K562 (cell line): ENCODE results near the gene KRT36. TPM values are rescaled to one million over a fixed set of nuclear protein-coding genes. Genes with fewer than 3 reads are reported as not detected.

Experiments used
- ATF6 ChIP-seq: sonication (generic); formaldehyde crosslinking; IDR thresholded peaks from 2 replicates; pipeline ENCODE4 v1.4.0; 2020; ENCODE audit warnings: mild to moderate bottlenecking, missing genetic modification reagents
- E2F8 ChIP-seq: fragments of 450-650 bp; IDR thresholded peaks from 2 replicates; pipeline ENCODE4 v1.7.1; 2018; ENCODE audit warnings: mild to moderate bottlenecking, low read depth; ENCODE audit not compliant: partially characterized antibody
- HDAC6 ChIP-seq: IDR thresholded peaks from 2 replicates; pipeline ENCODE4 v1.6.1; 2012; ENCODE audit warnings: low read depth, mild to moderate bottlenecking, control low read depth, inconsistent platforms, low read length, moderate library complexity
- L3MBTL2 ChIP-seq: fragments of 450-650 bp; IDR thresholded peaks from 2 replicates; pipeline ENCODE4 v1.6.1; 2016; ENCODE audit warnings: mild to moderate bottlenecking, moderate library complexity
- MYC ChIP-seq, 2 experiments: fragments of 250-450 bp in 1 of 2; sonication (Bioruptor Pico) in 1 of 2; IDR thresholded peaks; 2 replicates each; pipeline versions ENCODE4 v1.5.1 to v1.6.1; 2012 to 2021; ENCODE audit warnings: low read depth in 2 of 2, borderline replicate concordance in 1 of 2, improper control_type of control experiment in 1 of 2, low read length in 1 of 2, mild to moderate bottlenecking in 1 of 2, moderate library complexity in 1 of 2
- NEUROD1 ChIP-seq: fragments of 150-350 bp; IDR thresholded peaks from 2 replicates; pipeline ENCODE4 v1.6.1; 2014; ENCODE audit warnings: borderline replicate concordance, low read length, low read depth; ENCODE audit not compliant: partially characterized antibody
- SAFB ChIP-seq: fragments of 200-400 bp; formaldehyde crosslinking; IDR thresholded peaks from 2 replicates; pipeline ENCODE4 v1.6.1; 2017; ENCODE audit warnings: low read depth, low read length, borderline replicate concordance
- VEZF1 ChIP-seq: fragments of 200-800 bp; sonication (Bioruptor generic); IDR thresholded peaks from 2 replicates; pipeline ENCODE4 v1.6.1; 2017; ENCODE audit warnings: missing genetic modification characterization, missing compliant biosample characterization
- ZNF165 ChIP-seq: fragments of 250-450 bp; sonication (Bioruptor Pico); IDR thresholded peaks from 2 replicates; pipeline ENCODE4 v1.4.0; 2020; ENCODE audit warnings: borderline replicate concordance
- polyA plus RNA-seq, 8 experiments: library from polyadenylated mRNA; depleted of rRNA in 4 of 8; stranded (reverse) in 5 of 8; unstranded in 3 of 8; fragments of >200 nt; fragmentation: Nextera tagmentation in 2 of 8; fragmentation: Illumina TruSeq in 1 of 8; extraction: Ambion mirVana in 2 of 8; extraction: Trizol in 1 of 8; gene quantifications; 2 replicates each; pipeline versions ENCODE4 v1.2.1 to v1.2.3, GENCODE V29; 2011 to 2014; ENCODE audit warnings: inconsistent platforms in 1 of 8, missing spikeins in 1 of 8
- total RNA-seq, 7 experiments: library from RNA; depleted of rRNA in 6 of 7; stranded (reverse); fragments of >200 nt in 6 of 7; fragmentation: Illumina TruSeq in 2 of 7; extraction: Trizol in 2 of 7; gene quantifications; 2 replicates each; pipeline versions ENCODE4 v1.2.1 to v1.2.3, GENCODE V29; 2011 to 2021; ENCODE audit warnings: low replicate concordance in 1 of 7
- TF ChIP-seq, protein P1 (sequence below): fragments of 450-650 bp; IDR thresholded peaks from 2 replicates; pipeline ENCODE4 v1.6.1; 2016; ENCODE audit warnings: low read depth

Gene KRT36
- total and polyA plus RNA-seq, 9 of the 15 experiments (the other 6 are each of a cell fraction or from before 2014, with no cell fraction given), result 0.04 TPM; not detected in 8

DNA sequence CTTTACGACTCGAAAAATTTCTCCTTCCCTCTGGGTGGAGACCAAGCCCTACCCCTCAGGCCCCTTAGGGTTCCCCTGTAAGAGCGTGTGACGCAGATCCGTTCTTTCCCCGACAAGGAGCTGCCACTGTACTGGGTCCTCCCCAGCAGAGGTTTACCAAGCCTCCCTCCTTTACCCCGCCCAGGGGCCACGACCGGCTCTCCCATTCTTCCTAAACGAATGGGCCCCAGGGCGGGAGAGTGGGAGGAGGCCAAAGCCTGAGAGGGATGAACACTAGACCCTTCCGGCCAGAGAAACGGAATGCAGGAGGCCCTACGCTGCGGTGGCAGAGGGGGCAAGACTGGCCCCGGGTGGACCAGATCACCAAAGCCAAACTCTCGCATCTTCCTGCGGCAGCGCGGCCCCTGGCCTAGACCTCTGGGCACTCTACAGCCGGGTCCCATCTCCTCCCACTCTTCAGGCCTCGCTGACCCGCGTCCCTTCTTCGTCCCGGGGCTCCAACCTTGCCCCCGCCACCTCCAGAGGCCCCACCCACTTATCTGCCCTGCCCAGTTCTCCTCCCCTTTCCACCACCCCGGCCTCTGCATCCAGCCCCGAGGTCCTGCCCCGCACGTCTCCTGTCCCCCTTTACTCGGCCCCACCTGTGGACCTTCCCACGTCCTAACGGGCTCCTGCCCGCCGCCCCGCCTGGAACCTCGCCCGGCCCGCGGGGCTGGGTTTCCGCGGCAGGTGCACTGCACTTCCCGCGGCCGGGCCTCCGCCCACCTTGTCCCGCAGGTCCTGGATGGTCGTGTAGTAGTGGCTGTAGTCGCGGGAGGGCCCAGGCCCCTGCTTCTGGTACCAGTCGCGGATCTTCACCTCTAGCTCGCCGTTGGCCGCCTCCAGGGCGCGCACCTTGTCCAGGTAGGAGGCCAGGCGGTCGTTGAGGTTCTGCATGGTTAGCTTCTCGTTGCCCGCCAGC lies 37.6 kb upstream of the KRT36 start (continued):
- TF ChIP-seq HDAC6, result no peak
- TF ChIP-seq MYC (IDR thresholded peaks at IDR 0.05; ENCODE audit: low read depth, low read length), result no peak
- TF ChIP-seq MYC (CRISPR knock-in tag; IDR thresholded peaks at IDR 0.05; ENCODE audit: borderline replicate concordance, low read depth), result no peak
- 0 out of 2 replicates have a peak, but pooled peaks have one; percentile 35 for TF ChIP-seq ATF6 (CRISPR knock-in tag)
- TF ChIP-seq L3MBTL2, result no peak
- peak; percentile 64; the same call in 1 of the 2 replicates for TF ChIP-seq VEZF1
- TF ChIP-seq ZNF165 (CRISPR knock-in tag), result no peak
- TF ChIP-seq E2F8, result no peak
- TF ChIP-seq NEUROD1, result no peak
- TF ChIP-seq SAFB, result no peak
- TF ChIP-seq, protein P1, sequence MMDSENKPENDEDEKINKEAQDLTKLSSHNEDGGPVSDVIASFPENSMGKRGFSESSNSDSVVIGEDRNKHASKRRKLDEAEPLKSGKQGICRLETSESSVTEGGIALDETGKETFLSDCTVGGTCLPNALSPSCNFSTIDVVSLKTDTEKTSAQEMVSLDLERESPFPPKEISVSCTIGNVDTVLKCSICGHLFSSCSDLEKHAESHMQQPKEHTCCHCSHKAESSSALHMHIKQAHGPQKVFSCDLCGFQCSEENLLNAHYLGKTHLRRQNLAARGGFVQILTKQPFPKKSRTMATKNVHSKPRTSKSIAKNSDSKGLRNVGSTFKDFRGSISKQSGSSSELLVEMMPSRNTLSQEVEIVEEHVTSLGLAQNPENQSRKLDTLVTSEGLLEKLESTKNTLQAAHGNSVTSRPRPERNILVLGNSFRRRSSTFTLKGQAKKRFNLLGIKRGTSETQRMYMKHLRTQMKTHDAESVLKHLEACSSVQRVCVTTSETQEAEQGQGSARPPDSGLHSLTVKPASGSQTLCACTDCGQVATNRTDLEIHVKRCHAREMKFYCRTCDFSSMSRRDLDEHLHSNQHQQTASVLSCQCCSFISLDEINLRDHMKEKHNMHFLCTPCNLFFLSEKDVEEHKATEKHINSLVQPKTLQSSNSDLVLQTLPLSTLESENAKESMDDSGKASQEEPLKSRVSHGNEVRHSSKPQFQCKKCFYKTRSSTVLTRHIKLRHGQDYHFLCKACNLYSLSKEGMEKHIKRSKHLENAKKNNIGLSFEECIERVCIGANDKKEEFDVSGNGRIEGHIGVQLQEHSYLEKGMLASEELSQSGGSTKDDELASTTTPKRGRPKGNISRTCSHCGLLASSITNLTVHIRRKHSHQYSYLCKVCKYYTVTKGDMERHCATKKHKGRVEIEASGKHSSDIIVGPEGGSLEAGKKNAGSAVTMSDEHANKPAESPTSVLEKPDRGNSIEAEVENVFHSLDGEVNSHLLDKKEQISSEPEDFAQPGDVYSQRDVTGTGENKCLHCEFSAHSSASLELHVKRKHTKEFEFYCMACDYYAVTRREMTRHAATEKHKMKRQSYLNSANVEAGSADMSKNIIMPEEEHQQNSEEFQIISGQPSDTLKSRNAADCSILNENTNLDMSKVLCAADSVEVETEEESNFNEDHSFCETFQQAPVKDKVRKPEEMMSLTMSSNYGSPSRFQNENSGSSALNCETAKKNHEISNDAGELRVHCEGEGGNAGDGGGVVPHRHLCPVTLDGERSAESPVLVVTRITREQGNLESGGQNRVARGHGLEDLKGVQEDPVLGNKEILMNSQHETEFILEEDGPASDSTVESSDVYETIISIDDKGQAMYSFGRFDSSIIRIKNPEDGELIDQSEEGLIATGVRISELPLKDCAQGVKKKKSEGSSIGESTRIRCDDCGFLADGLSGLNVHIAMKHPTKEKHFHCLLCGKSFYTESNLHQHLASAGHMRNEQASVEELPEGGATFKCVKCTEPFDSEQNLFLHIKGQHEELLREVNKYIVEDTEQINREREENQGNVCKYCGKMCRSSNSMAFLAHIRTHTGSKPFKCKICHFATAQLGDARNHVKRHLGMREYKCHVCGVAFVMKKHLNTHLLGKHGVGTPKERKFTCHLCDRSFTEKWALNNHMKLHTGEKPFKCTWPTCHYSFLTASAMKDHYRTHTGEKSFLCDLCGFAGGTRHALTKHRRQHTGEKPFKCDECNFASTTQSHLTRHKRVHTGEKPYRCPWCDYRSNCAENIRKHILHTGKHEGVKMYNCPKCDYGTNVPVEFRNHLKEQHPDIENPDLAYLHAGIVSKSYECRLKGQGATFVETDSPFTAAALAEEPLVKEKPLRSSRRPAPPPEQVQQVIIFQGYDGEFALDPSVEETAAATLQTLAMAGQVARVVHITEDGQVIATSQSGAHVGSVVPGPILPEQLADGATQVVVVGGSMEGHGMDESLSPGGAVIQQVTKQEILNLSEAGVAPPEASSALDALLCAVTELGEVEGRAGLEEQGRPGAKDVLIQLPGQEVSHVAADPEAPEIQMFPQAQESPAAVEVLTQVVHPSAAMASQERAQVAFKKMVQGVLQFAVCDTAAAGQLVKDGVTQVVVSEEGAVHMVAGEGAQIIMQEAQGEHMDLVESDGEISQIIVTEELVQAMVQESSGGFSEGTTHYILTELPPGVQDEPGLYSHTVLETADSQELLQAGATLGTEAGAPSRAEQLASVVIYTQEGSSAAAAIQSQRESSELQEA, result no peak
